H9 (cell line): ENCODE results near the gene UCP3. TPM values are rescaled to one million over a fixed set of nuclear protein-coding genes. Genes with fewer than 3 reads are reported as not detected.

Experiments used
- DNase-seq: peaks from one replicate; pipeline ENCODE4 v3.0.0-alpha.2; 2017
- H2AFZ ChIP-seq: one replicate; pipeline ENCODE4 v1.6.1; 2013; ENCODE audit warnings: mild to moderate bottlenecking, low read length, control low read depth, moderate library complexity
- H2AK5ac ChIP-seq: 2 replicates; pipeline ENCODE4 v1.6.1; 2013; ENCODE audit warnings: low read length, control low read depth, mixed read lengths; ENCODE audit not compliant: insufficient read length
- H2BK120ac ChIP-seq: one replicate; pipeline ENCODE4 v1.6.1; 2013; ENCODE audit warnings: low read depth, mild to moderate bottlenecking, low read length, control low read depth, inconsistent platforms; ENCODE audit not compliant: poor library complexity, severe bottlenecking
- H2BK12ac ChIP-seq: 2 replicates; pipeline ENCODE4 v1.6.1; 2013; ENCODE audit warnings: low read length, control low read depth, mixed read lengths, low read depth; ENCODE audit not compliant: insufficient read length
- H2BK15ac ChIP-seq: 2 replicates; pipeline ENCODE4 v1.6.1; 2013; ENCODE audit warnings: low read depth, low read length, control low read depth
- H2BK20ac ChIP-seq: one replicate; pipeline ENCODE4 v1.6.1; 2013; ENCODE audit warnings: low read depth, mild to moderate bottlenecking, low read length, control low read depth, inconsistent platforms; ENCODE audit not compliant: poor library complexity, severe bottlenecking
- H2BK5ac ChIP-seq: 2 replicates; pipeline ENCODE4 v1.6.1; 2013; ENCODE audit warnings: low read length, control low read depth, mixed read lengths; ENCODE audit not compliant: insufficient read length
- H3K14ac ChIP-seq: 2 replicates; pipeline ENCODE4 v1.6.1; 2013; ENCODE audit warnings: low read length, control low read depth; ENCODE audit not compliant: insufficient read depth
- H3K18ac ChIP-seq: 2 replicates; pipeline ENCODE4 v1.6.1; 2013; ENCODE audit warnings: low read depth, mild to moderate bottlenecking, mixed read lengths, low read length, control low read depth; ENCODE audit not compliant: insufficient read length
- H3K23ac ChIP-seq: 2 replicates; pipeline ENCODE4 v1.6.1; 2013; ENCODE audit warnings: low read length, control low read depth, mixed read lengths, low read depth; ENCODE audit not compliant: insufficient read length
- H3K23me2 ChIP-seq: 2 replicates; pipeline ENCODE4 v1.6.1; 2013; ENCODE audit warnings: low read depth, mild to moderate bottlenecking, mixed read lengths, low read length, control low read depth; ENCODE audit not compliant: insufficient read length, poor library complexity, severe bottlenecking
- H3K27ac ChIP-seq: 2 replicates; pipeline ENCODE4 v1.5.1; 2013; ENCODE audit warnings: low read length, control low read depth, mixed read lengths, low read depth; ENCODE audit not compliant: insufficient read length
- H3K27me3 ChIP-seq: 2 replicates; pipeline ENCODE4 v1.6.1; 2013; ENCODE audit warnings: low read length, control low read depth, inconsistent platforms; ENCODE audit not compliant: insufficient read depth
- H3K4ac ChIP-seq: 2 replicates; pipeline ENCODE4 v1.6.1; 2013; ENCODE audit warnings: low read depth, mild to moderate bottlenecking, control low read depth, inconsistent platforms, low read length, moderate library complexity
- H3K4me1 ChIP-seq: 2 replicates; pipeline ENCODE4 v1.6.1; 2013; ENCODE audit warnings: low read length, control low read depth, inconsistent platforms; ENCODE audit not compliant: insufficient read depth
- H3K4me2 ChIP-seq: 2 replicates; pipeline ENCODE4 v1.6.1; 2013; ENCODE audit warnings: low read length, control low read depth, mixed read lengths; ENCODE audit not compliant: insufficient read length, insufficient read depth
- H3K56ac ChIP-seq: 2 replicates; pipeline ENCODE4 v1.6.1; 2013; ENCODE audit warnings: low read depth, mild to moderate bottlenecking, mixed read lengths, low read length, control low read depth; ENCODE audit not compliant: insufficient read length
- H3K79me1 ChIP-seq: 2 replicates; pipeline ENCODE4 v1.6.1; 2013; ENCODE audit warnings: low read depth, mild to moderate bottlenecking, moderate library complexity, low read length, control low read depth, inconsistent platforms; ENCODE audit not compliant: insufficient read depth, poor library complexity, severe bottlenecking
- H3K79me2 ChIP-seq: 2 replicates; pipeline ENCODE4 v1.6.1; 2013; ENCODE audit warnings: low read length, control low read depth, inconsistent platforms; ENCODE audit not compliant: insufficient read depth
- H3K9ac ChIP-seq: 2 replicates; pipeline ENCODE4 v1.6.1; 2013; ENCODE audit warnings: low read length, control low read depth, mixed read lengths; ENCODE audit not compliant: insufficient read length; ENCODE audit errors: extremely low read depth
- H3K9me3 ChIP-seq: one replicate; pipeline ENCODE4 v1.6.1; 2013; ENCODE audit warnings: low read depth, low read length, inconsistent platforms; ENCODE audit not compliant: control insufficient read depth
- H3T11ph ChIP-seq: one replicate; pipeline ENCODE4 v1.6.1; 2013; ENCODE audit warnings: mild to moderate bottlenecking, low read length, control low read depth, inconsistent platforms
- H4K20me1 ChIP-seq: one replicate; pipeline ENCODE4 v1.6.1; 2013; ENCODE audit not compliant: control insufficient read depth, insufficient read length, insufficient read depth
- H4K5ac ChIP-seq: 2 replicates; pipeline ENCODE4 v1.6.1; 2013; ENCODE audit warnings: low read depth, mild to moderate bottlenecking, mixed read lengths, low read length, control low read depth; ENCODE audit not compliant: insufficient read length
- H4K8ac ChIP-seq: replicated peaks from 2 replicates; pipeline ENCODE4 v1.6.1; 2013; ENCODE audit warnings: low read length, control low read depth, mixed read lengths, low read depth; ENCODE audit not compliant: insufficient read length
- H4K91ac ChIP-seq: 2 replicates; pipeline ENCODE4 v1.6.1; 2013; ENCODE audit warnings: low read depth, mild to moderate bottlenecking, moderate library complexity, mixed read lengths, low read length, control low read depth; ENCODE audit not compliant: insufficient read length
- H3K27ac Mint-ChIP-seq, 3 experiments: 2 replicates in 2 of 3; 3 replicates in 1 of 3; pipeline ENCODE4 v1.8.0; 2020 to 2021; ENCODE audit warnings: mixed read lengths in 3 of 3, mild to moderate bottlenecking in 1 of 3, moderate library complexity in 1 of 3
- H3K27me3 Mint-ChIP-seq: 2 replicates; pipeline ENCODE4 v1.8.0; 2021; ENCODE audit warnings: low read depth, mild to moderate bottlenecking, moderate library complexity, mixed read lengths
- H3K36me3 Mint-ChIP-seq, 3 experiments: 2 replicates in 2 of 3; 3 replicates in 1 of 3; pipeline ENCODE4 v1.8.0; 2020 to 2021; ENCODE audit warnings: low read depth in 3 of 3, mixed read lengths in 3 of 3; ENCODE audit not compliant: insufficient read depth in 1 of 3
- H3K4me1 Mint-ChIP-seq, 2 experiments: 2 replicates each; pipeline ENCODE4 v1.8.0; 2020; ENCODE audit warnings: mixed read lengths in 2 of 2
- H3K4me3 Mint-ChIP-seq, 2 experiments: 2 replicates in 1 of 2; 3 replicates in 1 of 2; pipeline ENCODE4 v1.8.0; 2020 to 2021; ENCODE audit warnings: mild to moderate bottlenecking in 2 of 2, mixed read lengths in 2 of 2, moderate library complexity in 1 of 2
- H3K9me3 Mint-ChIP-seq, 2 experiments: 2 replicates in 1 of 2; 3 replicates in 1 of 2; pipeline ENCODE4 v1.8.0; 2020; ENCODE audit warnings: mild to moderate bottlenecking in 2 of 2, mixed read lengths in 2 of 2, moderate library complexity in 1 of 2
- CTCF ChIP-seq: fragments of 200-600 bp; sonication (generic); conservative IDR thresholded peaks from 3 replicates; pipeline ENCODE4 v1.8.0; 2021; ENCODE audit warnings: antibody characterized with exemption, mild to moderate bottlenecking
- WGBS: extraction: QIAGEN DNeasy Blood & Tissue Kit; methylation state at CpG from one replicate; pipeline ENCODE4 v1.1.7; 2013; ENCODE audit warnings: missing lambda C conversion rate, low lambda C conversion rate, mixed read lengths; ENCODE audit not compliant: insufficient read length; ENCODE audit errors: extremely low coverage; 5-methylcytosine and 5-hydroxymethylcytosine counted together
- total RNA-seq: library from RNA; stranded (reverse); gene quantifications from 2 replicates; pipeline ENCODE4 v1.2.1, GENCODE V29; 2021

UCP3 gene
- total RNA-seq, 1 experiment from 2014 or later, result 0.85 TPM

- Histone ChIP-seq H4K5ac (no peak overlapping the region), H4K20me1 (no peaks in the 10 kb centered on the region), H3T11ph (no peak overlapping the region), H4K91ac (no peak overlapping the region), H3K4me2 (no peak overlapping the region), H3K79me1 (no peaks in the 10 kb centered on the region), H2BK5ac (no peak overlapping the region), H3K4me1 (no peaks in the 10 kb centered on the region), H3K23me2 (no peaks in the 10 kb centered on the region), H3K27me3 (no peaks in the 10 kb centered on the region), H3K9ac (no peak overlapping the region), H3K27ac (no peak overlapping the region), H2BK20ac (no peak overlapping the region), H3K4ac (no peak overlapping the region), H2BK15ac (no peak overlapping the region), H3K18ac (no peak overlapping the region), H3K9me3 (no peaks in the 10 kb centered on the region), H2BK12ac (no peak overlapping the region), H4K8ac (no peak overlapping the region), H3K79me2 (no peaks in the 10 kb centered on the region), H2BK120ac (no peak overlapping the region), H3K56ac (no peak overlapping the region), H2AK5ac (no peak overlapping the region), H2AFZ (no peak overlapping the region), H3K14ac (no peak overlapping the region), H3K23ac (no peak overlapping the region)
- WGBS, result no CpG with 5 or more reads among the region's 4 CpGs
- H3K27me3 Mint-ChIP-seq, result no peaks in the 10 kb centered on the region; the same call in 1 of the 2 replicates
- DNase-seq, result no peak
- peaks cover 0 to 20% (median 9%) of the 10 kb centered on the region in 3 experiments; a peak in 5 of 7 replicates for H3K36me3 Mint-ChIP-seq
- H3K4me1 Mint-ChIP-seq, result peaks cover 0 to 7% of the 10 kb centered on the region in 2 experiments; a peak in 2 of 4 replicates
- H3K4me3 Mint-ChIP-seq, result no peak overlapping the region
- H3K9me3 Mint-ChIP-seq, result no peaks in the 10 kb centered on the region
- H3K27ac Mint-ChIP-seq, result 0 out of 7 replicates have a peak overlapping the region, but pooled peaks of 1 of the 3 experiments have one; percentile 69
- no peak for TF ChIP-seq CTCF
Observed at GRCh38 chr11:74019104-74019738, 10.3 kb upstream of the UCP3 start.
